Measurements from ENCODE around the gene EIF4A2.
A peak's percentile ranks its signal among the peaks of the same experiment; 100 is the strongest.
"Not testable (repeated sequence)": the region's sequence is repeated elsewhere in the genome, so short reads cannot be mapped to it uniquely, and the experiment has no call there.

EIF4A2 gene

GRCh38 chr3:186785495-186786018, 2.2 kb downstream of the EIF4A2 start:
- DNase-seq, result no peak

GRCh38 chr3:186786922-186787321, 3.5 kb downstream of the EIF4A2 start:
- DNase-seq, result no peak

- DNase-seq, result no peak
Measured at GRCh38 chr3:186787642-186788481, 4.5 kb downstream of the EIF4A2 start.

GRCh38 chr3:186788482-186789370, 5.3 kb downstream of the EIF4A2 start:
- no peak for DNase-seq

- DNase-seq, result no peak
Measured at GRCh38 chr3:186789554-186790260, 6.3 kb downstream of the EIF4A2 start.

GRCh38 chr3:186790261-186790981, 7.0 kb downstream of the EIF4A2 start:
- no peak for DNase-seq

GRCh38 chr3:186798239-186798874, 15.0 kb downstream of the EIF4A2 start:
- no peak for DNase-seq

- no peak for DNase-seq
Measured at GRCh38 chr3:186800285-186800684, 16.9 kb downstream of the EIF4A2 start.

- no peak for DNase-seq
Measured at GRCh38 chr3:186802701-186803100, 19.3 kb downstream of the EIF4A2 start.

- not testable (repeated sequence) for DNase-seq
Measured at GRCh38 chr3:186803447-186803846, 20.1 kb downstream of the EIF4A2 start.

- DNase-seq, result peak; percentile 65 to 76 (median 70)
Measured at GRCh38 chr3:186806089-186807055, 23.0 kb downstream of the EIF4A2 start, which contains the start of gene RFC4. Gene RFC4, minus strand, starts transcription at chr3:186806482. Its CDS starts 1,769 bp downstream, at chr3:186804713.

GRCh38 chr3:186807231-186807630, 23.9 kb downstream of the EIF4A2 start:
- DNase-seq, result no peak

GRCh38 chr3:186810336-186810996, 27.1 kb downstream of the EIF4A2 start:
- DNase-seq, result no peak

- not testable (repeated sequence) for DNase-seq
Measured at GRCh38 chr3:186811313-186811712, 27.9 kb downstream of the EIF4A2 start.

- DNase-seq, result no peak
Measured at GRCh38 chr3:186814100-186814499, 30.7 kb downstream of the EIF4A2 start.

- DNase-seq, result no peak
Measured at GRCh38 chr3:186815435-186815834, 32.1 kb downstream of the EIF4A2 start.

- no peak for DNase-seq
Measured at GRCh38 chr3:186818516-186818915, 35.1 kb downstream of the EIF4A2 start.

- no peak for DNase-seq
Measured at GRCh38 chr3:186818956-186819355, 35.6 kb downstream of the EIF4A2 start.

Measured in activated naive CD4-positive, alpha-beta T cell (primary cell).